MM.1S (cell line): Measurements from ENCODE around the gene BARD1.
"Not testable (repeated sequence)": the region's sequence is repeated elsewhere in the genome, so short reads cannot be mapped to it uniquely, and the experiment has no call there.

Experiments
- DNase-seq: peaks from one replicate; pipeline ENCODE4 v3.0.0-alpha.2; 2015
- H2AFZ ChIP-seq: fragments of 300-600 bp; sonication (generic); 2 replicates; pipeline ENCODE4 v1.6.0; 2016; ENCODE audit warnings: antibody characterized with exemption, low read length
- H3F3A ChIP-seq: fragments of 300-600 bp; sonication (generic); 2 replicates; pipeline ENCODE4 v1.6.1; 2016; ENCODE audit warnings: mild to moderate bottlenecking, antibody characterized with exemption, low read length, moderate library complexity, mixed read lengths; ENCODE audit not compliant: insufficient read depth
- H3K27ac ChIP-seq: fragments of 300-600 bp; sonication (generic); 2 replicates; pipeline ENCODE4 v1.5.1; 2016; ENCODE audit warnings: mild to moderate bottlenecking, low read length
- H3K27me3 ChIP-seq: fragments of 300-600 bp; sonication (generic); replicated peaks from 2 replicates; pipeline ENCODE4 v1.6.0; 2016; ENCODE audit warnings: low read length; ENCODE audit not compliant: insufficient read depth
- H3K36me3 ChIP-seq: fragments of 300-600 bp; sonication (generic); replicated peaks from 2 replicates; pipeline ENCODE4 v1.6.1; 2016; ENCODE audit warnings: mild to moderate bottlenecking, low read length, mixed read lengths; ENCODE audit not compliant: insufficient read depth
- H3K4me1 ChIP-seq: fragments of 300-600 bp; sonication (generic); 2 replicates; pipeline ENCODE4 v1.6.1; 2016; ENCODE audit warnings: low read length, mixed read lengths
- H3K4me2 ChIP-seq: fragments of 300-600 bp; sonication (generic); 2 replicates; pipeline ENCODE4 v1.6.0; 2016; ENCODE audit warnings: low read depth, low read length
- H3K4me3 ChIP-seq: fragments of 300-600 bp; sonication (generic); 2 replicates; pipeline ENCODE4 v1.5.1; 2016; ENCODE audit warnings: low read length, mixed read lengths
- H3K79me2 ChIP-seq: fragments of 300-600 bp; sonication (generic); 2 replicates; pipeline ENCODE4 v1.6.1; 2016; ENCODE audit warnings: mixed run types, low read length, mixed read lengths
- H3K9ac ChIP-seq: fragments of 300-600 bp; sonication (generic); 2 replicates; pipeline ENCODE4 v1.6.1; 2016; ENCODE audit warnings: low read length, mixed read lengths
- H3K9me2 ChIP-seq: fragments of 300-600 bp; sonication (generic); replicated peaks from 2 replicates; pipeline ENCODE4 v1.6.1; 2016; ENCODE audit warnings: mild to moderate bottlenecking, low read length, mixed read lengths; ENCODE audit not compliant: insufficient read depth
- H3K9me3 ChIP-seq: fragments of 300-600 bp; sonication (generic); replicated peaks from 2 replicates; pipeline ENCODE4 v1.6.1; 2016; ENCODE audit warnings: mild to moderate bottlenecking, low read length, mixed read lengths; ENCODE audit not compliant: insufficient read depth
- H4K20me1 ChIP-seq: fragments of 300-600 bp; sonication (generic); 2 replicates; pipeline ENCODE4 v1.6.1; 2016; ENCODE audit warnings: mild to moderate bottlenecking, low read length, moderate library complexity, mixed read lengths; ENCODE audit not compliant: insufficient read depth
- CTCF ChIP-seq: fragments of 300-600 bp; sonication (generic); IDR thresholded peaks from 2 replicates; pipeline ENCODE4 v1.5.1; 2016; ENCODE audit warnings: antibody characterized with exemption, low read length, mixed read lengths
- EZH2 ChIP-seq: fragments of 300-600 bp; sonication (generic); optimal IDR thresholded peaks from 2 replicates; pipeline ENCODE3; 2017; ENCODE audit warnings: low read depth, mild to moderate bottlenecking, antibody characterized with exemption, low read length, mixed read lengths
- EZH2phosphoT487 ChIP-seq: fragments of 300-600 bp; sonication (generic); IDR thresholded peaks from 2 replicates; pipeline ENCODE4 v1.6.1; 2018; ENCODE audit warnings: antibody characterized with exemption, low read length

Gene BARD1

GRCh38 chr2:214699236-214699635 is 110.2 kb downstream of the BARD1 start:
- Histone ChIP-seq H3K4me1 (no peaks in the 10 kb centered on the region), H3K9me3 (no peaks in the 10 kb centered on the region), H3K79me2 (no peaks in the 10 kb centered on the region), H3K9ac (no peak overlapping the region), H3K4me2 (no peak overlapping the region), H3K9me2 (no peaks in the 10 kb centered on the region), H3K27ac (no peak overlapping the region), H3K27me3 (no peaks in the 10 kb centered on the region), H3K36me3 (no peaks in the 10 kb centered on the region), H3F3A (no peaks in the 10 kb centered on the region), H3K4me3 (no peak overlapping the region), H4K20me1 (no peaks in the 10 kb centered on the region), H2AFZ (no peak overlapping the region)
- no peak for TF ChIP-seq EZH2phosphoT487
- TF ChIP-seq EZH2: no peak
- no peak for TF ChIP-seq CTCF
- DNase-seq: no peak

GRCh38 chr2:214696681-214697080 is 112.8 kb downstream of the BARD1 start:
- H3K36me3 ChIP-seq: no peaks in the 10 kb centered on the region
- H3K9me3 ChIP-seq: no peaks in the 10 kb centered on the region
- no peaks in the 10 kb centered on the region for H3F3A ChIP-seq
- no peaks in the 10 kb centered on the region for H3K9me2 ChIP-seq
- H3K27ac ChIP-seq: no peak overlapping the region
- no peaks in the 10 kb centered on the region for H4K20me1 ChIP-seq
- TF ChIP-seq CTCF (no peak), EZH2phosphoT487 (no peak), EZH2 (no peak)
- no peaks in the 10 kb centered on the region for H3K79me2 ChIP-seq
- H2AFZ ChIP-seq: no peak overlapping the region
- H3K9ac ChIP-seq: no peak overlapping the region
- no peak overlapping the region for H3K4me2 ChIP-seq
- H3K27me3 ChIP-seq: no peaks in the 10 kb centered on the region
- no peaks in the 10 kb centered on the region for H3K4me1 ChIP-seq
- no peak overlapping the region for H3K4me3 ChIP-seq
- DNase-seq: no peak

- Histone ChIP-seq H3K4me1 (no peaks in the 10 kb centered on the region), H3K27ac (no peak overlapping the region), H3F3A (no peaks in the 10 kb centered on the region), H3K36me3 (no peaks in the 10 kb centered on the region), H3K9me2 (no peaks in the 10 kb centered on the region), H3K9me3 (no peaks in the 10 kb centered on the region), H3K4me2 (no peak overlapping the region), H2AFZ (no peak overlapping the region), H3K27me3 (no peaks in the 10 kb centered on the region), H3K9ac (no peak overlapping the region), H4K20me1 (no peaks in the 10 kb centered on the region), H3K79me2 (no peaks in the 10 kb centered on the region), H3K4me3 (no peak overlapping the region)
- no peak for TF ChIP-seq EZH2phosphoT487
- TF ChIP-seq EZH2: no peak
- no peak for TF ChIP-seq CTCF
- DNase-seq: no peak
These were observed 113.7 kb downstream of the BARD1 start for GRCh38 chr2:214695789-214696188.

- H3K36me3 ChIP-seq, H3K27me3 ChIP-seq, H3K79me2 ChIP-seq, H3F3A ChIP-seq, H4K20me1 ChIP-seq, H3K9me3 ChIP-seq, H3K9me2 ChIP-seq, DNase-seq: not testable (repeated sequence)
- peak overlapping the region; percentile 21; the same call in 1 of the 2 replicates for H3K9ac ChIP-seq
- H3K27ac ChIP-seq: peak overlapping the region; percentile 25; the same call in 1 of the 2 replicates
- H3K4me1 ChIP-seq: peaks cover 16% of the 10 kb centered on the region
- H3K4me3 ChIP-seq: peak overlapping the region; percentile 37
- H2AFZ ChIP-seq: peak overlapping the region; percentile 28
- H3K4me2 ChIP-seq: peak overlapping the region; percentile 44; the same call in 1 of the 2 replicates
These were observed 125.9 kb downstream of the BARD1 start for GRCh38 chr2:214683557-214683956.
